NB4 (cell line): ENCODE results near the gene RNF157.

ENCODE experiments used
- MYC ChIP-seq: IDR thresholded peaks from 2 replicates; pipeline ENCODE4 v1.6.1; 2011; ENCODE audit warnings: low read depth, low read length
- TF ChIP-seq, protein P1 (sequence below): IDR thresholded peaks from one replicate; pipeline ENCODE4 v1.5.1; 2012; ENCODE audit warnings: low read depth, low read length

- TF ChIP-seq MYC: no peak
- TF ChIP-seq, protein P1, sequence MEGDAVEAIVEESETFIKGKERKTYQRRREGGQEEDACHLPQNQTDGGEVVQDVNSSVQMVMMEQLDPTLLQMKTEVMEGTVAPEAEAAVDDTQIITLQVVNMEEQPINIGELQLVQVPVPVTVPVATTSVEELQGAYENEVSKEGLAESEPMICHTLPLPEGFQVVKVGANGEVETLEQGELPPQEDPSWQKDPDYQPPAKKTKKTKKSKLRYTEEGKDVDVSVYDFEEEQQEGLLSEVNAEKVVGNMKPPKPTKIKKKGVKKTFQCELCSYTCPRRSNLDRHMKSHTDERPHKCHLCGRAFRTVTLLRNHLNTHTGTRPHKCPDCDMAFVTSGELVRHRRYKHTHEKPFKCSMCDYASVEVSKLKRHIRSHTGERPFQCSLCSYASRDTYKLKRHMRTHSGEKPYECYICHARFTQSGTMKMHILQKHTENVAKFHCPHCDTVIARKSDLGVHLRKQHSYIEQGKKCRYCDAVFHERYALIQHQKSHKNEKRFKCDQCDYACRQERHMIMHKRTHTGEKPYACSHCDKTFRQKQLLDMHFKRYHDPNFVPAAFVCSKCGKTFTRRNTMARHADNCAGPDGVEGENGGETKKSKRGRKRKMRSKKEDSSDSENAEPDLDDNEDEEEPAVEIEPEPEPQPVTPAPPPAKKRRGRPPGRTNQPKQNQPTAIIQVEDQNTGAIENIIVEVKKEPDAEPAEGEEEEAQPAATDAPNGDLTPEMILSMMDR: no peak
Observed at GRCh38 chr17:76124582-76125390, 115.5 kb downstream of the RNF157 start.
